Measurements from ENCODE around the gene SLC29A4. TPM values are rescaled to one million over a fixed set of nuclear protein-coding genes. Genes with fewer than 3 reads are reported as not detected.

Gene SLC29A4
- polyA plus RNA-seq, 1 donor (not counting 4 experiments of a cell fraction or from before 2014, with no cell fraction given): 0.43 TPM

GRCh38 chr7:5294169-5294987, 11.6 kb downstream of the SLC29A4 start:
- TF ChIP-seq CTCF (optimal IDR thresholded peaks at IDR 0.05 in 1 of 3, IDR thresholded peaks at IDR 0.05 in 1 of 3, conservative IDR thresholded peaks at IDR 0.05 in 1 of 3; ENCODE audit: extremely low read depth in 1 of 3, insufficient read depth in 2 of 3, low read length in 3 of 3) (no peak), EZH2 (IDR thresholded peaks at IDR 0.05; ENCODE audit: low read length) (no peak)
- Histone ChIP-seq H3K4me1 (ENCODE audit: control insufficient read depth, extremely low read depth, insufficient read depth, low read length) (peaks cover 2% of the 10 kb centered on the region), H3K9ac (ENCODE audit: control insufficient read depth, extremely low read depth, insufficient read depth, low read length) (no peak overlapping the region), H3K79me2 (ENCODE audit: control insufficient read depth, insufficient read depth, low read length) (no peaks in the 10 kb centered on the region), H3K9me3 (ENCODE audit: control insufficient read depth, low read depth, low read length) (no peaks in the 10 kb centered on the region), H4K20me1 (ENCODE audit: control insufficient read depth, extremely low read depth, insufficient read depth, low read length) (no peaks in the 10 kb centered on the region), H3K4me3 (ENCODE audit: control insufficient read depth in 2 of 3, extremely low read depth in 1 of 3, insufficient read depth in 2 of 3, low read depth in 1 of 3, low read length in 3 of 3) (no peak overlapping the region), H3K27ac (ENCODE audit: control insufficient read depth, insufficient read depth, low read length) (no peak overlapping the region), H3K27me3 (ENCODE audit: control insufficient read depth, extremely low read depth, insufficient read depth, low read length) (peaks cover 20% of the 10 kb centered on the region), H3K36me3 (ENCODE audit: control insufficient read depth in 2 of 2, extremely low read depth in 1 of 2, insufficient read depth in 2 of 2, low read length in 2 of 2) (no peaks in the 10 kb centered on the region), H3K4me2 (ENCODE audit: control insufficient read depth, extremely low read depth, insufficient read depth, low read depth, low read length) (no peak overlapping the region), H2AFZ (ENCODE audit: control insufficient read depth, low read length) (no peak overlapping the region), H3K9me1 (ENCODE audit: control insufficient read depth, extremely low read depth, insufficient read depth, low read length) (no peaks in the 10 kb centered on the region)
- dilution Hi-C loops (cut with MboI; ENCODE audit: extremely low pct_ligation_motif_present, low sequenced_read_pairs): no loop called here
- FAIRE-seq (no peak), DNase-seq (ENCODE audit: low read depth, low spot score) (no peak)

DNA sequence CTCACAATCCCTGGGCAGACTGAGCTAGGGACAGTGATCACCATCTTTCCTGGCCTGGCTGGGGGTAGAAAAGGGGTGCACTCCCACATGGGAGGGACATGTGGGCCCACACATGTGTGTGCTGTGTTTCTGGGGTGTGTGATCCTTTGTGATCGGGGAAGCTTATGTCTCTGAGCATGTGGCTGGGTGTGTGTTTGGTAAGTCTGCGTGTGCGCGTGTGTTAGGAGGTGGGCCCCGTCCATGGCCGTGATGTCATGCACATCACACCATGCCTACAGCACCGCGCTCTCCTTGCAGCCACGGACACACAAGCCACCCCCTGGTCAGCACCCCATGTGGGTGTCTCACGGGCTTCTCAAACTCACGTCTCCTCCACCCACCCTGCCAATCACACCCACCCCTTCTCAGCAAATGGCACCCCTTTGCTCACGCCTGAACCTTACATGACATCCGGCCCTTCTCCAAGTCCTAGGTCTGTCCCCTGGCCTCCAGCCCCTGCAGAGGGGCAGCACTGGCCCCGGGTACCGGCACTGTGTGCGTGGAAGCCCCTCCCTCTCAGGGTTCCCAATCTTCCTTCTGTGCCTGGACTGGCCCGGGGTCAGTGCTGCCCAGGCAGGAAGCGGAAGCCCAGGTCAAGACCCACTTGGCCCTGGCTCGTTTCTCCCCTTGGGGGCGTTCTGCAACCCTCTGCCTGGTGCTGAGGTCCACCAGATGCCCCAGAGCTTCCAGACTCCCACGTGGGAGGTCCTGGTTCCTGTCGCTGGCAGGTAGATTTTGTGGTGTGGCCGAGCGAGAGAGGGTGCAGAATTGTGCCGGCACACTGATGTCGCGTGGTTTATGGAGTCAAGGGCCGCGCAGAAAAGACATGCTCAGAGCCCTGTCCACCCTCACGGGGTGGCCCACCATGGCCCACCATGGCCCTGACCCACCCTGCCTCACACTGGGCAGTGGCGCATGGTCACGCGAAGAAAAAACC, 12.6 kb downstream of the SLC29A4 start:
- Histone ChIP-seq H3K9ac (ENCODE audit: control insufficient read depth, extremely low read depth, insufficient read depth, low read length) (no peak overlapping the region), H3K36me3 (ENCODE audit: control insufficient read depth in 2 of 2, extremely low read depth in 1 of 2, insufficient read depth in 2 of 2, low read length in 2 of 2) (no peaks in the 10 kb centered on the region), H3K27me3 (ENCODE audit: control insufficient read depth, extremely low read depth, insufficient read depth, low read length) (peaks cover 20% of the 10 kb centered on the region), H4K20me1 (ENCODE audit: control insufficient read depth, extremely low read depth, insufficient read depth, low read length) (no peaks in the 10 kb centered on the region), H3K4me1 (ENCODE audit: control insufficient read depth, extremely low read depth, insufficient read depth, low read length) (no peaks in the 10 kb centered on the region), H2AFZ (ENCODE audit: control insufficient read depth, low read length) (no peak overlapping the region), H3K9me1 (ENCODE audit: control insufficient read depth, extremely low read depth, insufficient read depth, low read length) (no peaks in the 10 kb centered on the region), H3K4me2 (ENCODE audit: control insufficient read depth, extremely low read depth, insufficient read depth, low read depth, low read length) (no peak overlapping the region), H3K79me2 (ENCODE audit: control insufficient read depth, insufficient read depth, low read length) (no peaks in the 10 kb centered on the region), H3K27ac (ENCODE audit: control insufficient read depth, insufficient read depth, low read length) (no peak overlapping the region), H3K9me3 (ENCODE audit: control insufficient read depth, low read depth, low read length) (no peaks in the 10 kb centered on the region), H3K4me3 (ENCODE audit: control insufficient read depth in 2 of 3, extremely low read depth in 1 of 3, insufficient read depth in 2 of 3, low read depth in 1 of 3, low read length in 3 of 3) (no peak overlapping the region)
- FAIRE-seq: no peak
- DNase-seq (ENCODE audit: low read depth, low spot score): no peak
- TF ChIP-seq CTCF (optimal IDR thresholded peaks at IDR 0.05 in 1 of 3, IDR thresholded peaks at IDR 0.05 in 1 of 3, conservative IDR thresholded peaks at IDR 0.05 in 1 of 3; ENCODE audit: extremely low read depth in 1 of 3, insufficient read depth in 2 of 3, low read length in 3 of 3): no peak
- dilution Hi-C loops (cut with MboI; ENCODE audit: extremely low pct_ligation_motif_present, low sequenced_read_pairs): no loop called here

All from keratinocyte (primary cell).